Ishikawa (cell line): ENCODE data around the gene SLC39A6.

ENCODE experiments used
- CREB1 ChIP-seq: IDR thresholded peaks from 2 replicates; pipeline ENCODE4 v1.6.1; 2012; ENCODE audit warnings: low read depth
- EGR1 ChIP-seq: IDR thresholded peaks from 2 replicates; pipeline ENCODE4 v1.6.1; 2012
- EP300 ChIP-seq: IDR thresholded peaks from 2 replicates; pipeline ENCODE4 v1.6.1; 2012; ENCODE audit warnings: borderline replicate concordance
- FOXM1 ChIP-seq: IDR thresholded peaks from 2 replicates; pipeline ENCODE4 v1.6.1; 2012; ENCODE audit warnings: low read depth, borderline replicate concordance
- MAX ChIP-seq: IDR thresholded peaks from 2 replicates; pipeline ENCODE4 v1.6.1; 2012
- NFIC ChIP-seq: IDR thresholded peaks from 2 replicates; pipeline ENCODE4 v1.6.1; 2012
- TAF1 ChIP-seq: IDR thresholded peaks from 2 replicates; pipeline ENCODE4 v1.6.1; 2012; ENCODE audit warnings: low read depth, mild to moderate bottlenecking
- TCF12 ChIP-seq: IDR thresholded peaks from 2 replicates; pipeline ENCODE4 v1.6.1; 2012; ENCODE audit warnings: low read depth
- TEAD4 ChIP-seq: IDR thresholded peaks from 2 replicates; pipeline ENCODE4 v1.6.1; 2012
- YY1 ChIP-seq: IDR thresholded peaks from 2 replicates; pipeline ENCODE4 v1.6.1; 2012; ENCODE audit warnings: low read depth
- TF ChIP-seq, protein P1 (sequence below): IDR thresholded peaks from 2 replicates; pipeline ENCODE4 v1.6.1; 2012; ENCODE audit warnings: low read depth, mild to moderate bottlenecking

- no peak for TF ChIP-seq MAX
- no peak for TF ChIP-seq TAF1
- TF ChIP-seq, protein P1, sequence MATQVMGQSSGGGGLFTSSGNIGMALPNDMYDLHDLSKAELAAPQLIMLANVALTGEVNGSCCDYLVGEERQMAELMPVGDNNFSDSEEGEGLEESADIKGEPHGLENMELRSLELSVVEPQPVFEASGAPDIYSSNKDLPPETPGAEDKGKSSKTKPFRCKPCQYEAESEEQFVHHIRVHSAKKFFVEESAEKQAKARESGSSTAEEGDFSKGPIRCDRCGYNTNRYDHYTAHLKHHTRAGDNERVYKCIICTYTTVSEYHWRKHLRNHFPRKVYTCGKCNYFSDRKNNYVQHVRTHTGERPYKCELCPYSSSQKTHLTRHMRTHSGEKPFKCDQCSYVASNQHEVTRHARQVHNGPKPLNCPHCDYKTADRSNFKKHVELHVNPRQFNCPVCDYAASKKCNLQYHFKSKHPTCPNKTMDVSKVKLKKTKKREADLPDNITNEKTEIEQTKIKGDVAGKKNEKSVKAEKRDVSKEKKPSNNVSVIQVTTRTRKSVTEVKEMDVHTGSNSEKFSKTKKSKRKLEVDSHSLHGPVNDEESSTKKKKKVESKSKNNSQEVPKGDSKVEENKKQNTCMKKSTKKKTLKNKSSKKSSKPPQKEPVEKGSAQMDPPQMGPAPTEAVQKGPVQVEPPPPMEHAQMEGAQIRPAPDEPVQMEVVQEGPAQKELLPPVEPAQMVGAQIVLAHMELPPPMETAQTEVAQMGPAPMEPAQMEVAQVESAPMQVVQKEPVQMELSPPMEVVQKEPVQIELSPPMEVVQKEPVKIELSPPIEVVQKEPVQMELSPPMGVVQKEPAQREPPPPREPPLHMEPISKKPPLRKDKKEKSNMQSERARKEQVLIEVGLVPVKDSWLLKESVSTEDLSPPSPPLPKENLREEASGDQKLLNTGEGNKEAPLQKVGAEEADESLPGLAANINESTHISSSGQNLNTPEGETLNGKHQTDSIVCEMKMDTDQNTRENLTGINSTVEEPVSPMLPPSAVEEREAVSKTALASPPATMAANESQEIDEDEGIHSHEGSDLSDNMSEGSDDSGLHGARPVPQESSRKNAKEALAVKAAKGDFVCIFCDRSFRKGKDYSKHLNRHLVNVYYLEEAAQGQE, result no peak
- TF ChIP-seq EP300, result no peak
- no peak for TF ChIP-seq NFIC
- TF ChIP-seq EGR1, result no peak
- TF ChIP-seq TEAD4, result no peak
- no peak for TF ChIP-seq TCF12
- TF ChIP-seq FOXM1, result no peak
- TF ChIP-seq YY1, result no peak
- no peak for TF ChIP-seq CREB1
Measured at GRCh38 chr18:36177913-36178312, 48.8 kb upstream of the SLC39A6 start.
